ENCODE results near the gene TMEM175.

The TMEM175 gene

GRCh38 chr4:931960-932712 lies at the start of gene TMEM175, which contains the start of gene GAK:
Gene TMEM175, plus strand, starts transcription at chr4:932460. Its CDS starts 15,280 bp downstream, at chr4:947740.
Gene GAK, minus strand, starts transcription at chr4:932316. Its CDS starts 129 bp downstream, at chr4:932187.
- FAIRE-seq, result no peak

- no peak for FAIRE-seq
These were observed 49.6 kb upstream of the TMEM175 start for GRCh38 chr4:882646-883045.

- no peak for FAIRE-seq
These were observed 48.7 kb upstream of the TMEM175 start for GRCh38 chr4:883377-884095.

- no peak for FAIRE-seq
These were observed 48.0 kb upstream of the TMEM175 start for GRCh38 chr4:884259-884658.

GRCh38 chr4:884896-885295 lies 47.4 kb upstream of the TMEM175 start:
- no peak for FAIRE-seq

GRCh38 chr4:885353-885752 lies 46.9 kb upstream of the TMEM175 start:
- FAIRE-seq, result no peak

GRCh38 chr4:886244-886643 lies 46.0 kb upstream of the TMEM175 start:
- FAIRE-seq, result no peak

- FAIRE-seq, result no peak
These were observed 45.1 kb upstream of the TMEM175 start for GRCh38 chr4:887034-887763.

- FAIRE-seq, result no peak
These were observed 44.2 kb upstream of the TMEM175 start for GRCh38 chr4:888029-888428.

GRCh38 chr4:889516-889915 lies 42.7 kb upstream of the TMEM175 start:
- no peak for FAIRE-seq

GRCh38 chr4:890036-890695 lies 42.1 kb upstream of the TMEM175 start:
- no peak for FAIRE-seq

- FAIRE-seq, result no peak
These were observed 40.5 kb upstream of the TMEM175 start for GRCh38 chr4:891747-892146.

GRCh38 chr4:892780-893179 lies 39.5 kb upstream of the TMEM175 start:
- no peak for FAIRE-seq

GRCh38 chr4:893276-893994 lies 38.8 kb upstream of the TMEM175 start:
- no peak for FAIRE-seq

- no peak for FAIRE-seq
These were observed 38.1 kb upstream of the TMEM175 start for GRCh38 chr4:893995-894705.

- no peak for FAIRE-seq
These were observed 36.7 kb upstream of the TMEM175 start for GRCh38 chr4:895596-895995.

- FAIRE-seq, result no peak
These were observed 36.0 kb upstream of the TMEM175 start for GRCh38 chr4:896216-896615.

GRCh38 chr4:896630-897029 lies 35.6 kb upstream of the TMEM175 start:
- no peak for FAIRE-seq

- FAIRE-seq, result no peak
These were observed 34.1 kb upstream of the TMEM175 start for GRCh38 chr4:898123-898522.

- no peak for FAIRE-seq
These were observed 33.2 kb upstream of the TMEM175 start for GRCh38 chr4:898869-899555.

- FAIRE-seq, result no peak
These were observed 32.7 kb upstream of the TMEM175 start for GRCh38 chr4:899556-899906.

All from TTC549 (cell line).